Activated naive CD4-positive, alpha-beta T cell treated with anti-CD3 and anti-CD28 coated beads, Interleukin-2, amount 50 U/mL, for 16 hours (primary cell): Measurements from ENCODE around the gene MMP13.
"Not testable (repeated sequence)": the region's sequence is repeated elsewhere in the genome, so short reads cannot be mapped to it uniquely, and the experiment has no call there.

Experiments used
- DNase-seq: peaks from one replicate; pipeline ENCODE4 v3.0.0-alpha.2; 2020

MMP13 gene

DNA sequence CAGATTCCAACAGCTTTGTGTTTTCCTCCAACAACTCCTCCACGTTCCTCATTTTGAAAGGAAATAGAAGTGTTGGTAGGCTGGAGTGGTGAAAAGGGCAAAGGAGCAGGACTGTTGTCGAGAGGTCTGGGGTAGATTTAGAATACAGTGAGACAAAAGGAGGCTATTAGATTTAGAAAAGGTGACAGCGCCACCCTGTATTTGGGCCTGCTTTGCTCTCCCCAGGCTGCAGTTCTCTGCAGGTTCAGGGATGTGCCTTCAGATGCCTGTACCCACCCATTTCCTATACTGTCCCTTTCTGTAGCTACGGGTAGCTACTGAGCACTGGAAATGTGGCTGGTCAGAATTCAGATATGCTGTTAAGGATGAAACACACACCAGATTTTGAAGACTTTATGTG, 20.8 kb downstream of the MMP13 start:
- DNase-seq: no peak

DNA sequence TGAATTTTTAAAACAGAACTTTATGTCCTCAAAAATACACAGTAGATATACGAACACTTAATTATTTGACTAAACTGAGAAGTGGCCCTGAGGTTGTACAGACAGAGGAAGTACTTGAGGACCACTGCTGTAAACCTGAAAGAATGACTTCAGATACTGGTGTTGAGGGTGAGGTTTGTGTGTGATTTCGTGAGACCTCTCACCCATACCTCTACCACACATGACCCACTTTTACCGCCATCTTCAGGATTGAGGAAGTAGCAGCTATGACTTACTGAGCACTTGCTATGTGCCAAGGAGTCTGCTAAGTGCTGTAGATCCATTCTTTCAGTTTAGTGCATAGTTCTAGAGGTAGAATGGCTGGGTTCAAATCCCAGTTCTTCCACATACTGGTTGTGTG, 21.9 kb downstream of the MMP13 start:
- DNase-seq: no peak

DNA sequence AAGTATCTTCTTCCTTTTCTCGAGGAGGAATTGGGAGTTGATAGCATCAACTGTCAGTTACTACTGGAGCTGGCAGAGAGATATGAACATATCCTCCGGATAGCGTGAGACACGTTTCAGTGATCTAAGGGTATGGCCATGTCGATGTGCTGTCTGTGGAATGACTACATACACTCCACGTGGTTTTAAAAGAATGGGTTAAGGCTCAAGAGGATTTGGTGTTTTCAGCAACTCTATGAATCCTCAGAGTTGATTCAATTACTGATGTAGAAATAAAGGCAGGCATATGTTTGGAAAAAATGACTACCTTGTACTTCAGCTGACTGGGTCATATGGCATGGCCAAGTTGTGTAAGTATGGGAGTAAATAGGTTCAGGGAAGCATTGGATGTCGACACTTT, 22.9 kb downstream of the MMP13 start:
- DNase-seq: no peak

DNA sequence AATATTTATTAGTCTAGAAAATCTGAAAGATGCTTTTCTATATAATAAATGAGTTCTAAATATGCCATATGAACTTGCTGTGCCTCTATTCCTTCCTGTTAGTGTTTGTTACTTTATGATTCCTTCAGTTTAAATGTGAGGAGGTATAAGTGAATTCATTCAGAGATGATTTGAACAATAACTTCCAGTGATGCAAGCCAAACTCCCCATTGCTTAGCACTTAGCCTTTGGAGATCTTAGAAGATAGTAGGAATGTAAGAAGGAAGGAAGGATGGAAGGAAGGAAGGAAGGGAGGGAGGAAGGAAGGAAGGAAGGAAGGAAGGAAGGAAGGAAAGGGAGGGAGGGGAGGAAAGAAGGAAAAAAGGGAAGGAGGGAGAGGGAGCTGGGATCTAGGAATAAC, 25.1 kb downstream of the MMP13 start:
- no peak for DNase-seq

DNA sequence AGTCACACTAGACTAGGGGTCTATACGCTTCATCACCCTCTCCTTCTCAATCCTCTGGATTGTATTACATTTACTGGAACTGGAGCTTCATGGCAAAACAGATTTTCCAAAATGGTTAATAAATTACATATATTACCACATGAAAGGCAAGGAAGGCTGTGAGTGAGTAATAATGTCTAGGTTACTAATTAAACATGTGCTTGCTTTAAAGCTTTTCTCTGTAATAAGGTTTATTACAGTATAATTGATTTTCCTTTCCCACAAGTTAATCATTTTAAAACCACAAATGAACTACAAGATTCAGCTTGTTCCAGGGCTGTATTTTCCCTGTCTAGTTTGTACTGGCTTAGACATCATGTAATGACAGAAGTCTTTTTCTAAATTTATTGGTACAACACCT, 25.6 kb downstream of the MMP13 start:
- DNase-seq: no peak

DNA sequence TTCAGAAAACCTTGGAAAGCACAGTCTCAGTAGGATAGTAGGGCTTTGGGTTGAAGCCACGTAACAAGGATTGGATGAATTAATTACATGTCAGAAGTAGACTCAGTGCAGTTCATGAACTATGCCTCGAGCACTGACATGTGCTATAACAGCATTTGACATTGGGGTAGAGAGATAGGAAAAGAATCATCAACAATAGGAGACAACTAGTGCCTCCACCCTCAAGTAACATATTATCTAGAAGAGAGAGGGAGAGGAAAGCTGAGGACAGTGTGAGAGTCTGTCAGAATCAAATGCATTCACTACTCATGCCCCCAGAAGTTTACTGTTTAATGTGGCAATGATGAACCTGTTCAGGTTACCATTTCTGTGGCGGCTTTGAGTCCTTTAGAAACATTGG, 26.4 kb downstream of the MMP13 start:
- no peak for DNase-seq

DNA sequence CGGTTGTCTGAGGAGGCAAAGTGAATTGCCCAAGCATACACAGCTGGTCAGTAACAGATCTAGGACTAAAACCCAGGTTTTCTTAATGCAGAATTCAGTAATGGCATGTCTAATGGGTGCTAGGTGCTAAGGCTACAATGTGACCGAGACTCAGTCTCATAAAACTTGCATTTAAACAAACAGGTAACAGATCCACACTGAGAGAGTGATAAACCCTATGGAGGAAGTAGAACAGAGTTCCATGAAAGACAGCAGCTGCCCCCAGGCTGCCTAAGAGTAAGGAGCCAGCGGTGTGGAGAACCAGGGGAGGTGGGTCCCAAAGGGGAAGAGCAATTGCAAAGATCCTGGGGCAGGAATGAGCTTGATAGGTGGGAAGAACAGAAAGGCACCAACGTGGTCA, 27.3 kb downstream of the MMP13 start:
- no peak for DNase-seq

DNA sequence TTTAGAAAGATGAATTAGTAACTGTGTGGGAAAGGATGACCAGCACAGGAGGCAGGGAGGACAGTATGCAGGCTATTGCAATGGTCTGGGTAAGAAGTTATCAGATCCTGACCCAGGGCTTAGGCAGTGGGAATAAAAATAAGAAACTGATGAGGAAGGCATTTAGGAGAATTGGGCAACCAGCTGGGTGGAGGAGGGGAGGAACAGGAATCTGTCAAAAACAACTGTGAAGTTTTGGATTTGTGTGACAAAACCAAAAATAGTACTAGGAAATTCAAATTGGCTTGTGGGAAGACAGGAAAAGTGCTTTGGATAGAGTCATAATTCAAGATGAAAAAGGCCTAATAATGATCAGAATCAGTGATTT, 27.9 kb downstream of the MMP13 start:
- no peak for DNase-seq

DNA sequence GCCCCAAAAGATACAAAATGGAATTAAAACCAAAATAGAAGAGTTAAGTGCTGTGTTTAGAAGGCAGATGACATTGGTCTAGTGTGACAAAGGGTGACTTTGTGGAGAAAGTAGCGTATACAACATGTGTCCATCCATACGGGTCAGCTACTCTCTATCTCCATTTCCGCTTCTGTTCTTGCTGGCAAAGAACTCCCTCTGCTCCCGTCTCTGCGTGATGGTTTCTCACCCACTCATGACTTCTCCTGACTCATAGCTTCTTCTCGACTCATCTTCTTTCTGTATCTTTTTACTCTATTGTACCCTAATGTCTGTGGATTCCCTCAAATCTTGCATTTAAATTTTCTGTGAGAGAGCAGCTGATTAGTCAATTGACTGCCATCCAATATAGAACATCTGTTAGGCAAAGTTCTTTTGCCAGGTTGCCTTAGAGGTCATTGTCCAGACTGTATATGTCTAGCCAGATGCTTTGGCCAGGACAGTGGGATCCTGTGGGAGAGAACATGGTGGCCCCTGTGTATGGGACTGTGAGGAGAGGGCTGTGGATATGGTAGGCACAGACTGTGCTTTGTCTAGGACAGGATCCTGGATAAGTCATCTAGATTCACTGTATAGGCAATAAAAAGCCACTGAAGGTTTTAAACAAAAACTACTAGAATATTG, 28.4 kb downstream of the MMP13 start:
- DNase-seq: no peak

DNA sequence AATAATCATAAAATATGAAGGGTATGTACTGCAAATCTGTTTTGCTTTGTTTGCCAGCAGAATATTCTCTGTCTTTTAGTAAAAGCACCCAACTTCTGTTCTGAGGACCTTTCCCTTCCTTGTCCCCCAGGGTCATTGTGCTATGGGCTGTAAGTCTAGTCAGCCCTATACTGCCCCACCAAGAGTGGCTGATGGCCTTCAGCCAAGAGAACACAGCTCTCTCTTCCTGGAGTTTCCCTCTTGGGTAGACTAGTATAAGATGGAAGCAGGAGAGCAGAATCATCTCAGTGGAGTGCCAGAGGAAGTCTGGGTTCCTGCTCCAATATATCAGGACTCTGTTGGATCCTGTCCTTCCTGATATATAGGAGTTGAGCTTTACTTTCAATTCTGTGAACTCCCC, 29.0 kb downstream of the MMP13 start:
- DNase-seq: no peak

DNA sequence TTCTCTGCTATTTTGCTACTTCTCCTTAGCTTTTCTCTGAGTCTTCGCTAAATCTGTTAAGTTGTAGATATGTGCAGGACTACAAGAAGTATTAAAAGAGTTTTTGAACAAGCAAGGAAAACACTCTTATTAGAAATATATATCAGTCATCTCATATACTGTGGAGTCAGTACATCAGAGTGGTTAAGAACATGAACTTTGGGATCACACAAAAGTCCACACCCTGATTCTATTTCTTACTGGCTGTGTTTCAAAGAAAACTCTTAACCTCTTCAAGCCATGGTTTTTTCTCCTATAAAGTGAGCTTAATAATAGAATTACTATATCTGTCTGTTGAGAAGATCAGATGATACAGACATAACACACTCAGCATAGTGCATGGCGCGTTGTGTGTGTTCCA, 29.5 kb downstream of the MMP13 start:
- no peak for DNase-seq

DNA sequence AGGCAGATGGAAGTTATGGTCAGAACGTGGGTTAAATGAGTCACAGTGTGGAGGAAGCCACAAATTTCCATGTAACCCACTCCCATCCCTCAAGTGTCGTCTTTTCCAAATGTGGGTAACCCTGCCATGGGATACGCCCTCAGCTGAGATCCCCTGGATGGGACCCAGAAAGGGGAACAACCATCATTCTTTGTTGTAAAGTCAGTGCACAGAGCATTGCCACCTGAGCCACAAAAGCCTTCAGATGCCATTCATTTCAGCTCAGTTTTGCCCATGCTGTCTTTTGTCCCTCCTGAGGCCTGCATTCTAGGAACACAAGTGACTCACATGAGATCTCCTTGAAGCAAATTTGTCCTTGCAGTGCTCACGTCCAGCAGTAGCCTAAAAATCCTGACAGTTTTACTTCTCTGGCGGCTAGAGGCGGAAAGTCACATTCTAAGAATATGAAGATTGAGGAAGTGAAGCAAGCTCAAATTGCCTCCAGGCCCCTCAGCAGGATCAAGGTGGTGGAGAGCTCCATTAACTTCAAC, 30.6 kb downstream of the MMP13 start:
- DNase-seq: no peak

DNA sequence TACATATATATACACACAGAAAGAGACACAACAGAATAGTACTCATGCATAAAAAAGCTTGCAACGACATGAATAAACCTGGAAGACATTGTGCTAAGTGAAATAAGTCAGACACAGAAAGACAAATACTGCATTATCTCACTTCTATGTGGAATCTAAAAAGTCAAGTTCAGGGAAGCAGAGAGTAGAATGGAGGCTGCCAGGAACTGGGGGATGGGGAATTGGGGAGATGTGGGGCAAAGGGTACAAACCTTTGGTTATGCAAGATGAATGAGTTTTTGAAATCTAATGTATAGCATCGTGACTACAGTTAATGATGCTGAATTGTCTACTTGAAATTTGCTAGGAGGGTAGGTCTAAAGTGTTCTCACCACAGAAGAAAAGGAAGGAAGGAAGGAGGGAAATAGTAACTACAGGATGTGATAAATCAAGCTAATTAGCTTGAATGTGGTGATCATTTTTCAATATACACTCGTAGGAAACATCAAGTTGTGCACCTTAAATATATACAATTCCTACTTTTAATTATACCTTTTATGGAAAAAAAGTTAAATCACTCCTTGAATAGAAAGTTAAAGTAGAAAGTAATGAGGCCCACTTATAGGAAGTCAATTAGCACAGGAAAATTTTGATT, 33.8 kb downstream of the MMP13 start:
- DNase-seq: no peak

DNA sequence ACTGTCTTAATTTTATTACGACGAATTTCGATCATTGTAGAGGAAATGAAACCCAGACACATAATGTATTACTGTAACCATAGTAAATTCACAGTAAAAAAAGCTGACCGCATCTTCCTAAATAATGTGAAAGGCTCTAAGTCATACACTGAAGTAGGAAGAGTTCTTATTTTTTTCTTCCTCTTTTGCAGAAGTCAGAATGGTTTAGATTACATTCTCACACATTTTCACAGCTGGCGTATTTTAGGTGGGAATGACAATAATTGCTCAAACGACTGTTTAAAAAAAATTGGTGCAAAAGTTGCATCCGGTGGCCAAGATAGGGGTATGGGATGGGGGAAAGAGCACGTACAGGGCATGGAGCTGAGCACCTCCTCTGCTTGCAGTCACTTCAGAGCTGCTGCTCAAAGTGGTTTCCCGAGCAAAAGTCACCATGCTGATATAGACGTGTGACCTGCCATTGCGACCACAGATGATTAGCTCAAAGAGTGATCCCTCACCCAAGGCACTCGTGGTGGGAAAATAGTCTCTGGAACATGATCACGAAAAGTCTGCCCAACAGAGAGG, 35.3 kb downstream of the MMP13 start:
- DNase-seq: no peak

DNA sequence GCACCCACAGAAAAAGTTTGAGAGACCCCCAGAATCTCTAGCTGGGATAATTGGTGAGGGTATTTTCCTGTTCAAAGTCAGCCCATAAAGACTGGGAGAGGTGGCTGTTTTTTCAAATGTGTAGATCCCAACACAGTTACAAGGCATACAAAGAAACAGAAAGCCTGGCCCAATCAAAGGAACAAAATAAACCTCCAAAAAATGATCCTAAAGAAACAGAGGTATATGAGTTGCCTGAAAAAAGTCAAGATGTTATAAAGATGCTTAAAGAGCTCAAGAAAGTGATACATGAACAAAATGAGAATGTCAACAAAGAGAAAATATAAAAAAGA, 40.5 kb downstream of the MMP13 start:
- DNase-seq: no peak

DNA sequence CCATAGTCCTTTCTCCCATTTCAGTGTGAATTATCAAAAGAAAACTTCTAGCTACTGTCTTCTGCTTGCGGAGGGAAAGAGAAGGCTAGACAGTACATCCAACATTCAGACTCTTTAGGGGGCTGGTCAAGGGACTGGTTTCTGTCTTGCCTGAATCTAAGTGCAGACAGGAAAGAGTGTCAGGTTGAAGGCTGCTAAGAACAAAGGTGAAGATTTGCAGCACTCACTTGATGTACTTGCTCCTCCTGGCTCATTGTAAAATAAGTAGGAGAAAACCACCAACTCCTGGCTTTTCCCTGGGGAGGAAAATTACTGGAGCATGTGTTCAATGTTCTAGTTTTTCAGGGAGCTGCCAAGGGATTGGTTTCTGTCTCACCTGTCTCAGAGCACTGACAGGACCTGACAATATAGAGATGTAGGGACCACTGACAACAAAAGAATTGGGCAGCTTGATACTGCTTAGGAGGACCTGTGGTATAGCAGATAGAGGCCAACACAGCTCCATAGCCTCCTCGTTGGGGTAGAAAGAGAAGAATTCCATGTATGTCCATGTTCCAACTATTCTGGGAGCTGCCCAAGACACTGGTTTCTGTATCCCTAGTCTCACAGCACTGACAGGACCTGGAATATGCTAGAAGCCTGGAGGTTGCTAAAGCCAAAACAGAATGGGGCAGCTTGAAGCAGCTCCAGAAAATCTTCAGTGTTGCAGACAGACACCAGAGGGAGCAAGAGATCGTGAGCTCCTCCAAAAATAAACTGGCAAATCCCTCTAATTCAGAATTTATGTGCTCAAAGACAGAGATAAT, 41.1 kb downstream of the MMP13 start:
- no peak for DNase-seq

DNA sequence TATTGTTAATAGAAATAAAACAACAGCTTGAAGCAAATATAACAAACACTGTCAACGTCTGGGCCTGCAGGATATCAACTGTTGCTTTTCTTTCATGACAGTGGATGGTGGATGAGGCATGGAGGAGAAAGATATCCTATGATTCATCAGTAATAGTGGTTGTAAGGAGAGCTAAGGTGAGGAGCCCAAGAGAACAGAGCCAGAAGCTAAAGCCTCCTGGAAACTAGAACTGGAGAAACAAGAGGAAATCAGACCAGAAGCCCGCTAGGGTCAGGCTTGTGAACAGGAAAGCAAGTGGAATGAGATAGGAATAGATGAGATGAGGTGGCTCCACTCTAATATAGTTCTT, 43.1 kb downstream of the MMP13 start:
- DNase-seq: no peak

DNA sequence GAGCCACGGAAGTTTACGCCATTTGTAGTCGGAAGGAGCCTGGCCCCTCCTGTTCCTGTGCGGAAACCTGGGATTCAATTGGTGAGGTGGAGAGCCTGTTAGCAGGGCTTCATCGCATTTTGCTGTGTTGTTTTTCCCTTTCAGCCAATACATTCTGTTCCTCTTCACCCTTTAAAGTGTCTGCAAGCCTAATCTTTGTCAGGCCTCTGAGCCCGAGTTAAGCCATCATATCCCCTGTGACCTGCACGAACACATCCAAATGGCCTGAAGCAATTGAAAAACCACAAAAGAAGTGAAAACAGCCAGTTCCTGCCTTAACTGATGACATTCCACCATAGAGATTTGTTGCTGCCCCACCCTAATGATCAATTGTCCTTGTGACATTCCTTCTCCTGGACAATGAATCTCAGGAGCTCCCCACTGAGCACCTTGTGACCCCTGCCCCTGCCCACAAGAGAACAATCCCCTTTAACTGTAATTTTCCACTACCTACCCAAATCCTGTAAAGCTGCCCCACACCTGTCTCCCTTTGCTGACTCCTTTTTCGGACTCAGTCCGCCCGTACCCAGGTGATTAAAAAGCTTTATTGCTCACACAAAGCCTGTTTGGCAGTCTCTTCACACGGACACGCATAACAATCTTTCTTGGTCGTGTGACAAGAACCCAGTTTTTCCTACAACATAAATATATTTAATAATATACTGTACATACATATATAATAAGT, 43.6 kb downstream of the MMP13 start:
- no peak for DNase-seq

DNA sequence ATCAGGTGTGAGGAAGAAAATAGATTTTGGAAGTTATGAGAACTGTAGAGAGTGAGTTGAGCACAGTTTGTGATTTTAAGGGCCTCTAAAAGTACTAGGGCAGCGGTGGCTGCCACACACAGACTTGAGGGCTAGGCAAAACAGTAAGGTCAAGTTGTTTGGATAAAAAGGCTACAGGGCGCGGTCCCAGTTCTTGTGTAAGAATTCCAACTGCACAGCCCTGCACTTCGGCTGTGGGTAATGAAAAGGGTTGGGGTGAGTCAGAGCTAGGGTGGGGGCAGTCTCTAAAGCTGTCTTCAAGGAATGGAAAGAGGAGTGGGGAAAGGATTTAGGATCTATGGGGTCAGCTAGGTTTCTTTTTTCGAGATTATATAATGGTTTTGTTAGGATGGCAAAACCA, 49.7 kb downstream of the MMP13 start:
- not testable (repeated sequence) for DNase-seq

DNA sequence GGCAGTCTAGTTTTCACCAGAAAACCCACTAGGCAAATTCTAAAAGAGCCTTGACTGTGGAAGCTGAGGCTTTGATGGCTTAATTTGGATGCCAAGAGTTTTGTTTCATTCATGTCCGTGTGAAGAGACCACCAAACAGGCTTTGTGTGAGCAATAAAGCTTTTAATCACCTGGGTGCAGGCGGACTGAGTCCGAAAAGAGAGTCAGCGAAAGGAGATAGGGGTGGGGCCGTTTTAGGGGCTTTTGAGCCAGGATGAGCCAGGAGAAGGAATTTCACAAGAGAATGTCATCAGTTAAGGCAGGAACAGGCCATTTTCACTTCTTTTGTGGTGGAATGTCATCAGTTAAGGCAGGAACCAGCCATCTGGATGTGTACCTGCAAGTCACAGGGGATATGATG, 51.6 kb downstream of the MMP13 start:
- DNase-seq: not testable (repeated sequence)

DNA sequence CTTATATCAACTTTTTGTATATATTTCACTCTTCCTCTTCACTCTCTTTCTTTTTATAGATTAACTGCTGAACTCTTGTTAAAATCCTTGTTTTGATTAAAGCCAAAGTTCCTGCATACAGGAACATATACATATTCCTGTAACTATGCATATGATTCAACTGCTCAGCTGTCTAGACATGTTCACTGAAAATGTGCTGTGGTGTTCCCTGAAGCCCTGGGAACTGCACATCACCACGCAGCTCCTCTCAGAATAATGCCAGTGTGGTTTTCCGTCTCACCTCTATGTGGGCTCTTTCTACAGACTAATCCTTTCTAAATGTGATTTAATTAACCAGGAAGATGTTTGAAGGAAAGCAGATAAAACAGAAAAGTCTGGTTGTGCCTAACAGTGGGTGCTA, 55.2 kb downstream of the MMP13 start:
- DNase-seq: no peak
